Lower leg skin (tissue), 3 donors: Measurements from ENCODE around the gene TAF1.

Source experiments
- POLR2A ChIP-seq, 2 donors: fragments of 450-650 bp; IDR thresholded peaks; one replicate each; pipeline ENCODE4 v1.6.1; 2016 to 2017; ENCODE audit warnings: antibody characterized with exemption in 2 of 2, mild to moderate bottlenecking in 1 of 2, moderate library complexity in 1 of 2
- TF ChIP-seq, protein P1 (sequence below), 3 donors: fragments of 450-650 bp; IDR thresholded peaks; one replicate each; pipeline ENCODE4 v1.5.1; 2016; ENCODE audit warnings: antibody characterized with exemption in 3 of 3, mild to moderate bottlenecking in 3 of 3, moderate library complexity in 2 of 3

GRCh38 chrX:71320126-71320525, 46.0 kb upstream of the TAF1 start:
- TF ChIP-seq, protein P1, sequence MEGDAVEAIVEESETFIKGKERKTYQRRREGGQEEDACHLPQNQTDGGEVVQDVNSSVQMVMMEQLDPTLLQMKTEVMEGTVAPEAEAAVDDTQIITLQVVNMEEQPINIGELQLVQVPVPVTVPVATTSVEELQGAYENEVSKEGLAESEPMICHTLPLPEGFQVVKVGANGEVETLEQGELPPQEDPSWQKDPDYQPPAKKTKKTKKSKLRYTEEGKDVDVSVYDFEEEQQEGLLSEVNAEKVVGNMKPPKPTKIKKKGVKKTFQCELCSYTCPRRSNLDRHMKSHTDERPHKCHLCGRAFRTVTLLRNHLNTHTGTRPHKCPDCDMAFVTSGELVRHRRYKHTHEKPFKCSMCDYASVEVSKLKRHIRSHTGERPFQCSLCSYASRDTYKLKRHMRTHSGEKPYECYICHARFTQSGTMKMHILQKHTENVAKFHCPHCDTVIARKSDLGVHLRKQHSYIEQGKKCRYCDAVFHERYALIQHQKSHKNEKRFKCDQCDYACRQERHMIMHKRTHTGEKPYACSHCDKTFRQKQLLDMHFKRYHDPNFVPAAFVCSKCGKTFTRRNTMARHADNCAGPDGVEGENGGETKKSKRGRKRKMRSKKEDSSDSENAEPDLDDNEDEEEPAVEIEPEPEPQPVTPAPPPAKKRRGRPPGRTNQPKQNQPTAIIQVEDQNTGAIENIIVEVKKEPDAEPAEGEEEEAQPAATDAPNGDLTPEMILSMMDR (IDR thresholded peaks at IDR 0.05), result no peak
- no peak for TF ChIP-seq POLR2A (IDR thresholded peaks at IDR 0.05)
